ENCODE measurements around the gene CLDND2.

Gene CLDND2

DNA sequence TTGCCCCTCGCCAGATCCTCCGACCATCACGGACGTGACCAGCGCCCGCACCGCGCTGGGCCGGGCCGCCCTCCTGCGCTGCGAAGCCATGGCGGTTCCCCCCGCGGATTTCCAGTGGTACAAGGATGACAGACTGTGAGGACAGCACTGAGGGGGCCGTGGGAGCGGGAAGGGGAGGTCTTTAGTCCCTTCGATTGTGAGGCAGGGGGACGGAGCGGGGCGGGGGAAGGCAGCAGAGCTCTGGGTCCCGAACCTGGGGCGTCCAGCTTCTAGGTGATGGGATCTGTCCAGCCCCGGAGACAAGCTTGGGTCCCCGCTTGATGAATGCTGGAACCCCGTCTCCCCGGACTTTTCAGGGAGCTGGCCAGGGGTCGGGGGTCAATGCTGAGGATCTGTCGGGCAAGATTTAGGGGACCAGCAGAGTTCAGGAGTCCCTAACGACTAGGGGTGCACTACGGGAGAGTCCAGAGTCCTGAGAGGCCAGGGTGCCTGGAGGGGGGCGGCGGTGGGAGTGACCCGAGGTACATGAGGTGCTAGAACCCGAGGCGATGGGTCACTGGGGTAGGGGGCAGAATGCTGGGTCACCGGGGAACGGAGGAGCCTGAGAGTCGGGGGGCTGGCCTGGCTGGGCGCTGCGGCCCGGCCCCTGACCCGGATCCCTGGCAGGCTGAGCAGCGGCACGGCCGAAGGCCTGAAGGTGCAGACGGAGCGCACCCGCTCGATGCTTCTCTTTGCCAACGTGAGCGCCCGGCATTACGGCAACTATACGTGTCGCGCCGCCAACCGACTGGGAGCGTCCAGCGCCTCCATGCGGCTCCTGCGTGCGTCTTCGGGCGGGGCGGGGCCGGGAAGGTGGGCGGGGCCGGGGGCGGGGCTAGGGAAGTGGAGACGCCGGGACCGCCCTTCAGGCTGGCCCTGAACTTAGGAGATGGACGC is 41.5 kb downstream of the CLDND2 start:
- DNase-seq: no peak

DNA sequence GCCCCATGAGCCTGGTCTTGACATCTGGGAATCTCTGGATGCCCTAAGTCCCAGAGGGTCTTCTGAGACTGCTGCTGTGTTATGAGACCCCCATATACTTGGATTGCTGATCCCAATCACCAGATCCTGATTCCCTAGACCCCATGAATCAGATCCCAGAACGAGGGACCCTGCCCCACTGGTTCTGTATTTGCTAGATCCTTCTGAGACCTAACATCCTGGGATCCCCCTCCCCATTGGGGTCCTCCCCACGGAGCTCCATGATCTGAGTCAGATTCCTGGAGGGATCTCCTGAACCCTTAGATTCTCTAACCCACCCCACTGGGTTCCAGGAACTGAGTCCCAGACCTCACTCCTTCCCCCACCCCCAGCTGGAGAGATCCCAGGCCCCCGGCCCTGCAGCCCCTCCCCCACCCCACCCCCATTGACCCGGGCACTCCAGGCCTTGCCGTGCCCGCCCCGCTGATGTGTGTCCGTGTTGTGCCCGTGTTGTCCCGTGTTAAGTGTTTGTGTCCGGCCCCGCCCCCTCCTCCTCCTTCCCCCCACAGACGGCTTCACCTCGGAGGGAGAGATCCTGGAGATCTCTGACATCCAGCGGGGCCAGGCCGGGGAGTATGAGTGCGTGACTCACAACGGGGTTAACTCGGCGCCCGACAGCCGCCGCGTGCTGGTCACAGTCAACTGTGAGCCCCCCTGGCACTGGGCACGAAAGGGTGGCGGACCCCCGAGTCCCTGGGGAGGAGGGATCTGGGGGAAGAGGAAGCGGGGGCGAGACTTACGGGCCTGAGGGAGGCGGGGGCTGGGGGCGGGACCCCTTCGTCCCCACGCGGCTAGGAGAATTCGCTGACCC is 42.4 kb downstream of the CLDND2 start:
- DNase-seq: no peak

DNA sequence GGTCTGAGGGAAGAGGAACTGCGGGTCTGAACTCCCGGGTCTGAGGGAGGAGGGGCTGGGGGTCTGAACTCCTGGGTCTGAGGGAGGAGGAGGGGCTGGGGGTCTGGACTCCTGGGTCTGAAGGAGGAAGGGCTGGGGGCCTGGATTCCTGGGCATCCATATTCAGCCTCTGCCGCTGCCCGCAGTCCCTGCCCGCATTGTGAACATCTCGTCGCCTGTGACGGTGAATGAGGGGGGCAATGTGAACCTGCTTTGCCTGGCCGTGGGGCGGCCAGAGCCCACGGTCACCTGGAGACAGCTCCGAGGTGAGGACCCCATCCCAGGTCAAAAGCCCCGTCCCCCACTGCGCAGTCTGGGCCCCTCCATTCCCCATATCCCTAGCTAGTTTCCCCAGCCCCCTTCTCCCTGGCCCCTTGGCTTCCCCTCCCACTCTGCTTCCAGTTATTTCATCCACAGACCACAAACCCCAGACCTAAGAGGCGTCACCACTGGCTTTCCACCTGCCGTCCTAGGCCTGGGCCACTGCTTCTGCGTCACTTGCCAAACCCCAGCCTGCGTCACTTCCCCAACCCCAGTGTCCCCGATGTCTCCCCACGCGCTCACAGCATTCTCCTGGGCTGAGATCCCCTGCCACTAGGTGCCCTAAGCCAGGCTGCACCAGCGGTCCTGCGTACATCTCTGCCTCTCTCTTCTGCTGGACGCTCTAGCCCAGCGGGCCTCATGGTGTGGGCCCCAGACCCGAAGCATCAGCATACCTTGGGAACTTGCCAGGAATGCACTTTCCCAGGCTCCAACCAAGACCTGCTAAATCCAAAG is 43.4 kb downstream of the CLDND2 start:
- no peak for DNase-seq

DNA sequence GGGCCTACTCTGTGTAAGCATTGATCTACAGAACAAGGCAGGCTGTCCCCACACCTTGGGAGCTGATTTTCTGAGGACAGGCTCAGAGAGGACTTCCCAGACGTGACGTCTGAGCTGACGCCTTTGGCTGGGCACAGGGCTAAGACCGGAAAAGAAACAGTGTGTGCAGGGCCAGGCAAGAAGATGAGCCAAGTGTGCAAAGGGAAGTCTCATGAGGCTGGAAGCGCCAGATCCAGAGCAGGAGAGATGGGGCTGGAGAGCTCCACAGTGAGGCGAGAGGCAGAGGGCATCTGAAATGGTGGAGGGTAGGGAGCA is 44.7 kb downstream of the CLDND2 start:
- no peak for DNase-seq

DNA sequence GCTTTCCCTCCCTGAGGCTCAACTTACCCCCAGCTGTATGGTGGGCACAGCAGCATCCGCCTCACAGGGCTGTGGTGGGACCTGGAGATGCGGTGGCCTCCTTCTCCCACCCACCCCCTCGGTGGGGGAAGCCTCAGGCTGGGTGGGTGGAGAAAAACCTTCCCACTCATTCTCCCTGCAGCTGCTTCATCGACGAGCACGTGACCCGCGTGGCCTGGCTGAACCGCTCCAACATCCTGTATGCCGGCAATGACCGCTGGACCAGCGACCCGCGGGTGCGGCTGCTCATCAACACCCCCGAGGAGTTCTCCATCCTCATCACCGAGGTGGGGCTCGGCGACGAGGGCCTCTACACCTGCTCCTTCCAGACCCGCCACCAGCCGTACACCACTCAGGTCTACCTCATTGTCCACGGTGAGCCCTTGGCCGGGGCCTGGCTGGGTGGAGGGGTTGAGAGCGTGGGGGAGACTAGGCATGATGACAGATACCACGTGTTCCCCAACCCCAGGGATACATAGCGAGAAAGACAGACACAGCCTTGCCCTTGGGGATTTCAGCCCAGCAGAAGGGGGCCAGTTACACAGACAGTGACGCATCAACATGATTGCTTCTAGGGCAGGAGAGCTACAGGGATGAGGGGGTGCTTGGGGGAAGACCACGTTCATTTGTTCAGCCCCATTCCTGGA is 45.2 kb downstream of the CLDND2 start:
- DNase-seq: no peak

DNA sequence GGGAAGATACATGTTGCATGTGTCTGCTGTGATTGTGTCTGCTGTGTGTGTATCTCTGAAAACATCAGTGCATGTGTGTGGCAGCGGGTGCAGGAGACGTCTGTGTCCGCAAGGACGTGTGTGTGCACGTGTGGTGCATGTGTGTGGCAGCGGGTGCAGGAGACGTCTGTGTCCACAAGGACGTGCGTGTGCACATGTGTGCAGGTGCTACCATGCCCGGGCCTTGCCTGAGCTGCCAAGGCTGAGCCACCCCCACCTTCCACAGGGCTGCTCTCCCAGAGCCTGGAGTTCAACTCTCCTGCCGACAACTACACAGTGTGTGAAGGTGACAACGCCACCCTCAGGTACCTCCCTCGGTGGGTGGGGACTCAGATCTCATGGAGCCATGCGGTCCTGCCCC is 47.0 kb downstream of the CLDND2 start:
- DNase-seq: no peak

DNA sequence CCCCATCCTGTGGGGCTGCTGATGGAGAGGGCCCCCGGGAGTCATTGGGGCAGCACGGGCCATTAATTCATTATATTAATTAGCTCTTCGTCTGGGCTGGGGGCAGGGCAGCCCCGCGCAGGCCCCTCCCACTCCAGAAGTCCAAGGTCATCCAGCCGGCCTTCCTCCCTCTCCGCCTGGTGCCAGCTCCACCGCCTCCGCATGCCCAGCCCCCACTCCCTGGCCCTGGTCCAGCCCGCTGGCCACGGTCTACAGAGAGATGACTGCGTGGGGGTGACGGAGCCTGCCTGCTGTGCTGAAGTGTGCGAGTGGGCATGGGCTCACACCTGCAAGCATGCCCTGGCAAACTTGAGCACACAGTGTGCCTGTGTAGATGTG is 48.5 kb downstream of the CLDND2 start:
- DNase-seq: no peak

DNA sequence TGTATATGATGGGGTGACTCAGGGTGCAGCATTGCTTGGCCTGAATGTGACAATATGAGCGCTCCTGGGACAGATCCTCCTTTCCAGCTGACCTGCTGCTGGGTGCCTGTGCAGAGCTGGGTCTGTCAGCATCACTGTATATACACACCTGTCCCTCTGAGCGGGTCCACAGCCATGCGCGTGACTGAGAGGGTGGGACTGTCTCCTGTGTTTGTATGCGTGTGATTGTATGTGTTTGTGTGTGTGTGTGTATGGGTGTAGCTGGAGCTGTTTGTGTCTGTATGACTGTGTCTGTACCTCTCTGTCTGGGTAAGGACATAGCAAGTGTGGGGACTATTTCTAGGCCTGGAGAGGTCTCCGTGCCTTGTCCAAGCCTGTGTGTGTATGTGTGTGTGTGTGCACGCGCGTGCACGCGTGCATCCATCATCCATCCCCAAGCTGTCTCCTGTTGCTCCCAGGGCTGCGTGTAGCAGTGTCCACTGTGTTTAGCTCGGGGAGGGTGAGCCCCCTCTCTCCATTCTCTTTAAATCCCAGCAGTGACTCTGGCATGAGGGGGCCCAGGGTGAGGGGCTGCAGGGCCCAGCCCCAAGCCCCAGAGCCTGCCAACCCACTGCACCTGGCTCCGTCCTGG is 49.0 kb downstream of the CLDND2 start:
- DNase-seq: no peak

DNA sequence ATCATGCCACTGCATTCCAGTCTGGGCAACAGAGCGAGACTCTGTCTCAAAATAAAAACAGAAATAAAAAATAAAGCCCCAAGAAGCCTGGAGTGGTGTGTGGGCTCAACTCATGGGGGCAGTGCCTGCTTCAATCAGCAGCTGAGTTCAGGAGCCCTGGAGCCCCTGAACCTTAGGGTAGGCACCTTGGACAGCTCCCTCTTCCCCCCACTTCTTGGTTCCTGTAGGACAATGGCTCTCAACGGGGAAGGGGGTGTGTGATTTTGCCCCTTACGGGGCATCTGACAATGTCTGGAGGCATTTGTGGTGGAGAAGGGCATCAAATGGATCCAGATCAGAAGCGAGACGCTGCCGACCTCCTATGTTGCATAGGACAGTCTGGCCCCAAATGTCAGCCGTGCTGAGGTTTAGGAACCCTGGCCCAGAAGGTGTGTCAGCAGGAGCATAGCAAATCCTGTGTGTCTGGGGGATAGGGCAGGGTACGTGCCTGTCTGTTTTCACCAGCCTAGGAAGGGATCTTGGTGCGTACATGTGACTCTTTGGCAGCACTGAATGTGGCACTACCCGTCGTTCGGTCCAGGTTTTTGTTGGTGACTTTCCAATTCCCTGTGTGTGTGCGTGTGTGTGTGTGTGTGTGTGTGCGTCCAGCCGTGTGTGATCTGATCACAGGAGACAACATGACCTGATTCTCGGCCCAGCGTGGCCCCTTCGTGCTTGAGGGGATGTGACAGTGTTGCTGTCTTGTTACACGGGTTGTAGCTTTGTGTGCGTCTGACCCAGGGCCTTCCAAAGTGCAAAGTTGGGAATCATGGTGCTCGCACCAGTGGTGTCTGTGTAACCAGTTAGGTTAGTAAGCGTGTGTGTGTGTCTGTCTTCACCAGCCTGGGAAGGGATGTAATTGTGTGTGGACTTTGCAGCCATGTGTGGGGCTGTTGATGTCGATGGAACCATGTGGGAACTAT is 49.8 kb downstream of the CLDND2 start:
- no peak for DNase-seq

DNA sequence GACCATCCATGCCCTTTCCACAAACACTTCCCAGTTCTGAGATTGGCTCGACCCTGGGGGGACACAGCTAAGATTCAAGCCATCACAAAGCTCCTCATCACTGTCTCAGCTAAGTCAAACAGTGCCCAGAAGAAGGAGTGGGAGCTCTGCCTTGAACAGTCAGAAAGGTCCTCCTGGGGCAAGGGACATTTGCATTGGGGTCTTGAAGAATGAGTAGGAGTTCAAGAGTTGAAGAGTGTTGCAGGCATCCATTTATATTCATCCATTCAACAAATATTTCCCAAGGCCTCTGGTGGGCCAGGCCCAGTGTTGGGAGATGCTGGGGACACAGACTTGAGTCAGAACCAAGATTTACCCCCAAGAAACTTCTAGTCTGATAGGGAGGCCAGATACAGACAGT is 50.8 kb downstream of the CLDND2 start:
- no peak for DNase-seq

DNA sequence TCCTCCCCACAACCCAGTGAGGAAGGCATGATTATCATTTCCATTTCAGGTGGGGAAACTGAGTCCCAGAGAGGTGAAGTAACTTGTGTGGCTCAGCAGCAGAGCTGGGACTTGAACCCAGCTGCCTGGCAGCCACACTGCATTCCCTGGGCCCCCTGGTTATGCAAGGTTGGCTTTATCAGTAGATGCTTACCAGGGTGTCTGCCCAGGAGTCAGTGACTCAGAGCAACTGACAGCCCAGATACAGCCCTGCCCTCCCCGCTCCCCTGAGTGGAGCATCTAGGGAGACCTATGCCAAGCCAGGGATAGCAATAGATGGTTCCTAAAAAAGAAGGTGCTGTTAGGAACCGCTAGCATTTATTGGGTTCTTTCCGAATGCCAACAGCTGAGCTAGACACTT is 51.4 kb downstream of the CLDND2 start:
- DNase-seq: no peak
